Renal pelvis (tissue), 4 donors: ENCODE results near the gene HERC4. TPM values are rescaled to one million over a fixed set of nuclear protein-coding genes. Genes with fewer than 3 reads are reported as not detected.
"Not testable (repeated sequence)": the region's sequence is repeated elsewhere in the genome, so short reads cannot be mapped to it uniquely, and the experiment has no call there.

Experiments
- DNase-seq: peaks from one replicate; pipeline ENCODE4 v3.0.0-alpha.2; 2013
- polyA plus RNA-seq, 3 donors: library from polyadenylated mRNA; unstranded; fragments of 120-200 nt; gene quantifications; one replicate each; pipeline ENCODE4 v1.2.1, GENCODE V29; 2013; ENCODE audit not compliant: insufficient read length in 3 of 3

Gene HERC4
- polyA plus RNA-seq, 3 donors, result 38.2 to 56.2 (median 55.0) TPM

GRCh38 chr10:67884842-67885670, 190.0 kb downstream of the HERC4 start:
- peak; percentile 69 for DNase-seq

GRCh38 chr10:67884313-67884841, 190.7 kb downstream of the HERC4 start, which contains the start of gene SIRT1:
Gene SIRT1 (plus strand): TSS chr10:67884656. CDS start chr10:67884722, 66 bp downstream.
- peak; percentile 95 for DNase-seq

- no peak for DNase-seq
Observed at GRCh38 chr10:67883710-67884312, 191.3 kb downstream of the HERC4 start.

- DNase-seq, result no peak
Observed at GRCh38 chr10:67878133-67878532, 196.9 kb downstream of the HERC4 start.

- DNase-seq, result not testable (repeated sequence)
Observed at GRCh38 chr10:67877421-67877820, 197.7 kb downstream of the HERC4 start.

- no peak for DNase-seq
Observed at GRCh38 chr10:67875340-67876238, 199.5 kb downstream of the HERC4 start.

Other genes with a start within 250 kb of the HERC4 start
- 10 to 100 TPM; 10.1 to 11.8 (median 10.2) TPM for gene DNAJC12, start 237.1 kb downstream of the HERC4 start, polyA plus RNA-seq
- gene SIRT1, start 190.6 kb downstream of the HERC4 start, polyA plus RNA-seq, result 10 to 100 TPM; 32.9 to 35.1 (median 33.3) TPM
- gene MYPN, start 34.2 kb upstream of the HERC4 start, polyA plus RNA-seq, result under 1 TPM in 2 of 3 donors, not detected in 1; 0.05 to 0.10 TPM
- 1 to 10 TPM; 1.4 to 2.6 (median 1.4) TPM for gene ATOH7, start 156.8 kb upstream of the HERC4 start, polyA plus RNA-seq